Superior temporal gyrus (tissue), 1 donor: Measurements from ENCODE around the gene KRT81.
A peak's percentile ranks its signal among the peaks of the same experiment; 100 is the strongest.
"Not testable (repeated sequence)": the region's sequence is repeated elsewhere in the genome, so short reads cannot be mapped to it uniquely, and the experiment has no call there.

ENCODE experiments used
- DNase-seq: peaks from one replicate; pipeline ENCODE4 v3.0.0-alpha.2; 2016; ENCODE audit errors: extremely low spot score

Gene KRT81

GRCh38 chr12:52296572-52297215, 5.4 kb upstream of the KRT81 start:
- DNase-seq, result no peak

GRCh38 chr12:52295663-52296062, 4.3 kb upstream of the KRT81 start:
- DNase-seq, result no peak

GRCh38 chr12:52294803-52295202, 3.5 kb upstream of the KRT81 start:
- no peak for DNase-seq

- DNase-seq, result no peak
Observed at GRCh38 chr12:52293926-52294325, 2.6 kb upstream of the KRT81 start.

- not testable (repeated sequence) for DNase-seq
Observed at GRCh38 chr12:52290483-52291134, 725 bp downstream of the KRT81 start.

DNA sequence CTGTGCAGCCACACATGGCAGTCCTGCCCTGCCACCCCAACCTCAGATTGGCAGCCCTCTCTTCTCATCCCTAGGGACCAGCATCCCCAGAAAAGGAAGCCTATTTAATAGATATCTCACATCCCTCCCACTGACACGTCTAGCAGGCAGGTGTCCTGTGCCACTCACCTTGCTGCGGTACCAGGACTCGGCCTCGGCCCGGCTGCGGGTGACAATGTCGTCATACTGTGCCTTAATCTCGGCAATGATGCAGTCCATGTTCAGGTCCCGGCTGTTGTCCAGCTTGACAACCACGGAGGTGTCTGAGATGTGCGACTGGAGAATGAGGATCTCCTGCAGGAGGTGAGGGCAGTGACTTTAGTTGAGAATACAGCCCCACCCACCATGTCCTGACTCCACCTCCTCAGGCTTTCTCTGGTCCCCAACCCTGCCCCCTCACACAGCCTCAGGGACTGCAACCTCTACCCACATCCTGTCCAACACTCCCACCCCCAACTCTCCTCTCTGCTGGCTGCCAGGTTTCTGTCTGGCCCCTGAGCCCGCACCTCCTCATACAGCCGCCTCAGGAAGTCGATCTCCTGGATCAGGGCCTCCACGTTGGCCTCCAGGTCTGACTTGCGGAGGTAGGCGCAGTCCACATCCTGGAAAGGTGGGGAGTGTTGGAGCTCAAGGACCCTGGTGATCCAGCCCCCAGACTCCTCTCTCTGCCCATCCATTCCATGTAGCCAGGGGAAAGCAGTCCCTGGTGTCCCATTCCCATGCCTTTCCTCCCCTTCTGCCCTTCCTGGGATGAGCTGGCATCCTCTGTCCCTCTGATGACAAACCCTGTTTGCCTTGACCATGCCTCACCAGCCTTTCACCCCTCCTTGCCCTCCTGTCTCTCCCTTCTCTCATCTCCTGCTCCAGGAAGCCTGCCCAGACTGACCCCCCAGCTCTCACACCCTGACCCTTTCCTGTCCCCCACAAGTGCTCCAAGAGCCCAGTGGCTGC, 3.2 kb downstream of the KRT81 start:
- DNase-seq, result not testable (repeated sequence)

DNA sequence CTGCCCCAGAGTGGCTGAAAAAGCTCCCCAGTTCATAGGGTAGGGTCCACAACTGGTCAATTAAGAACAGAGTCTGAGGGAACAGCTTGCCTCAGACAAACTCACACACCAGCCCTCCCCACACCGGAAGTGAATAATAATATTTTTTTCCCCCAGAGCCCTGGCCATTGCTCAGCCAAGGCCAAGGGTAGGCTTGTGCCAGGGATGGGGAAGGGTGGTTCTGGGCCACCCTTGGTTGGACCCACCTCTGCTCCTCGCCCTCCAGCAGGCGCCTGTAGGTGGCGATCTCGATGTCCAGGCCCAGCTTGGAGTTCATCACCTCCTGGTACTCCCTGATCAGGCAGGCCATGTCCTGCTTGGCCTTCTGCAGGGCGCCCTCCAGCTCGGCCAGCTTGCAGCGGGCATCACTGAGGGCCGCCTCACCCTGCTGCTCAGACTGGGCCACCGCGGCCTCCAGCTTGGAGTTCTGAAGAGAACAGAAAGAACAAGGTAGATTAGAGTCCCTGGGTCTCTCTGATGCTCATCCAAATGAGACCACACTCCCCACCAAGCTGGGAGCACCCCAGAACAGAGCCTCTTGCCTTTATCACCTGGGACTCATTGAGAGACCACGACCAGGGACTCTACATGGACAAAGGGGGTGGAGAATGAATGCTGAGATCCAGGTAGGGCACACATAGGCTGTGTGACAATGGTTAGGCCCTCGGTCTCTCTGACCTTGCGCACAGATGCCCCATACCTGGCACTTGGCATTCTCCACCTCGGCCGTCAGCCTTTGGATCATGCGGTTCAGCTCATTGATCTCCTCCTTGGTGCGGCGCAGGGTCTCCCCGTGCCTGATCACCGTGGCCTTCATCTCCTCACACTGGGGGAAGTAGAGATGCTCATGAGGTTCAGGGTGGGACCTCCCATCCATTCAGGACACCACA, 4.2 kb downstream of the KRT81 start:
- DNase-seq, result not testable (repeated sequence)

- DNase-seq, result no peak
Observed at GRCh38 chr12:52285851-52286530, 5.3 kb downstream of the KRT81 start.

DNA sequence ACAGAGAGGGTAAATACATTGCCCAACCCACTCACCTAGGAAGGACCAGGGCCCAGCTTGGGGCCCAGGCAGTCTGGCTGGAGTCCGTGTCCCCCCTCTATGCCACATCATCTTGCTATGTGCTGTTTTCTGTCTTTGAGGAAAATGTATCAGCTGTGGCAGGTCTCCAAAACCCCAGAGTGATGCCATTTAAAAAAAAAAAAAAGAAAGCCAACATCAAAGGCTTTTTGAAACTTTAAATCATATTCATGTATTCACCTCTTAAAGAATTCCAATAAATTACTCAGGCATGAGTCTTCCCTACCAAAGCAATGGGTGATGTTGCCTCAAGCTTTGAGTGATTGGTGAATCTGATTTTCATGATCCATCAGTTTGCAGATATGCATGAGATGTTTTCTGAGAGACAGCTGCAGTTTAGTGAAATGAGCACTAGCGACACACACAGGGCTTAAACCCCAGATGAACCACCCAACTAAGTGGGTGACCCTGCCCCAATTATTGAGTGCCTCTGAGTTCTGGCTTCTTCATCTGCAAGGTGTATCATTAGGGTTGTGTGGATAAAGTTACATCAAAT, 6.1 kb downstream of the KRT81 start:
- no peak for DNase-seq

- no peak for DNase-seq
Observed at GRCh38 chr12:52284562-52285171, 6.7 kb downstream of the KRT81 start.

DNA sequence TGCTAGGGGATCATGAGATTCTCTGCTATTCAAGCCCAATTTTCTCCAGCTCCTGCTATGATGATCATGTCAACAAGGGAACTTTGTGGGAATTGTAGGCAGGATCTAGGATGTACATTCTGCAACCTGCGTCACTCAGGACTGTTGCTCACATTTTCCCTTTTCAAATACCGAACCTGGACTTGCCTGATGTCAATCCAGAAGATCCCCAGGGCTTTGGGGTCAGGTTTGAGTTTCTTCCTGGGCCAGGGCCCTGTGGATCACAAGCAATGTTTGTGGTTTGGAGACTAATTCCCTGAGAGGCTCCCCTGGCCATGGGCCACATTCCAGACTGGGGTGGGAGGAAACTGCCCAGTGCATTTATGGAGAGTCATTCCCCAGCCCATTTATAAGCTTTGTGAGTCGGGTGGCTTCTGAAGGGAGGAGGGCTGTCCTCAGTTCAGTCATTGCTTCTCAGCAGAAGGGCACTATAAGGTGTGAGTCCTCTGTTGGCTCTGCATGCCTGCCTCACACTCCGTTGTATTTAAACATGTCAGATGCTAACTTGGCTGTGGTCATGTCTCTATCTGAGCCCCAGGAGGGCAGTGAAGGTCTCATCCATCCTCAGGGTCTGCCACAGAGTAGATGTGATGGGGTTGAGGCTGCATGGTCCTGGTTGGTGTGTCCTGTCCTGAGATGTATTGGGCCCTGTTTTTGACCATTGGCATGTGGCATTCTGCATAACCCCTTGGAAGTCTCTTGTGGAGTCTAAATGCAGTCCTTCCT, 10.4 kb downstream of the KRT81 start:
- DNase-seq, result no peak

- DNase-seq, result no peak
Observed at GRCh38 chr12:52280319-52280795, 11.0 kb downstream of the KRT81 start.

DNA sequence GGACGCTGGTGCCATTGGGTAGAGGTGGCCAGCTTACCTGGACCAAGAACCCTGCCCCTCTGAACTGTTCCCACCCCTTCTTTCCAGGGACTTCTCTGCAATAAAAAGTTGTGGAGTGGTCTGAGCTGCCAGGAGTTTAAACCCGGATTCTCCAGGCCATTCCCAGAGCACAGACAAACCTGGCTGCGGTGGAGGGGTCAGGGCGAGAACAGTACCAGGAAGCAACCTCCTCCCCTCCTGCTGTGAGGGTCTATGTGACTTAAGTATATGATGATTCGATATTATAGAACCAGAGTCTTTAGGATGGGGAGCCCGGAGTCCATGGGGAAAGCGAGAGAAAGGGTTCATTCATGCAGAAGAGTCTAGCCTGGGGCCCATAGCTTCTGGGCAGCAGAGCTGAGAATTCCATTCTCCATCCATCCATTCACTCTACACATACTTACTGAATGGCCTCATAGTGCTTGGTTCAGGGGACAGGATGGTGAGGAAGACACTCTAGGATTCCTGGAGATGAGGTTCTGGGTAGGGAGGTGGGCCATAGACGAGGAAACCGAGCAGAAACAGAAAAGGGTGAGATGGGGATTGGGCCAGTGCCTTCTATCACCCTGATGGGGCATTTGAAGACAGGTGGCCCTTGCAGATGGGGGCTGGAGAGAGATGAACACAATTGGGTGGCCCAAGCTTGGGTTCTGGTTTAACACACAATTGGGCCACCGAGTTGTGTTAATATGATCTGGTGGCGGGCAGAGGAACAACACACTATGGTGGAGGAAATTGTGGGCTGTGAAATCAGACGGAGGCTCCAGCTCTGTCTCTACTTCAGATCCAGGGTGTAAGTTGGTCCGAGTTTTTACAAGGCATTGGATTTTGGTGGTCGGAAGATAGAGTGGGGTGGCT, 11.7 kb downstream of the KRT81 start:
- no peak for DNase-seq

DNA sequence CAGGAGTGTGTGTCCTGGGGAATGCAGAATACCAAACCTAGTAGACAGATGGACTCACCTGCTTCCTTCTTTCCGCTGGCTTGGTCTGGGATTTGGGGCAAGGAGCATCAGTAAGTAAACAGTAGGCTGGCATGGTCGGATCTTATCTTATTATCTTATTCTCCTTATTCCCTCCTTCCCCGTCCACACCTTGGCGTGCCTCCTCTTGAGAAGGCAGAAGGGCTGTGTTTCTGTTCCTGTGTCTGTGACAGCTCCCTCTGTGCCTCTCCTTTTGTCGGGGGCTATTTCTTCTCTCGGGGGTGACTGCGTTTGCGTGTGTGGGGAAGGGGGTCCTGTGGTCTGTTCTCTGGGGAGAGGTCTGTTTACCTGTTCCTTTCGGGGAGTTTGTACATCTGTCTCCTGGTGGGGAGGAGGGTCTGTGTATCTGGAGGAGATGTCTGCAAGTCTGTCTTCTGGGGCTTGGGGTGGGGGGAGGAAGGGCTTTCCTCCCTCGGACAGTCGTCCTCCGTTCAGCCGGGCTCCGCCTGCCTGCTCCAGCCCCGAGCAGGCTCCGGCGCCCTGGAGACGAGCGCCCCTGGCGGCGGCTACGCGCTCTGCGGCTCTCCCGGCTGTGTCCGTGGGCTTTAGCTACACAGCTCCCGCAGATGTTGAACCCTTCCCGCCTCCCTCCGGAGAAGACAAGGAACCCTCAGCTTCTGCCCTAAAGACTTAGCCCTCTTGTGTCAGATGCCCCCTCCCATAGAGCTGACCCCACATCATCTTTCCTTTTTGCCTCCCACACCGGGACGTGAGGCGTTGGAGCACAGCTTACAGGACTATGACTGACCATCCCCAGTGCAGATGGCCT, 12.5 kb downstream of the KRT81 start:
- DNase-seq, result peak; percentile 80

GRCh38 chr12:52277486-52278245, 13.7 kb downstream of the KRT81 start:
- DNase-seq, result no peak

GRCh38 chr12:52275686-52276085, 15.6 kb downstream of the KRT81 start:
- DNase-seq, result no peak
